SK-N-SH treated with all-trans-retinoic acid at 6 μM for 48 hours (cell line): ENCODE results near the gene MIER1.

Experiments used
- ARNTL ChIP-seq: fragments of 450-650 bp; formaldehyde crosslinking; IDR thresholded peaks from 2 replicates; pipeline ENCODE4 v1.5.0; 2020; ENCODE audit warnings: low read depth, mild to moderate bottlenecking, moderate library complexity, borderline replicate concordance
- BACH2 ChIP-seq: fragments of 250-450 bp; sonication (Bioruptor Pico); IDR thresholded peaks from 2 replicates; pipeline ENCODE4 v1.9.0; 2021; ENCODE audit warnings: mild to moderate bottlenecking, borderline replicate concordance
- GLIS3 ChIP-seq: fragments of 250-450 bp; sonication (Bioruptor Pico); IDR thresholded peaks from 2 replicates; pipeline ENCODE4 v1.5.0; 2020; ENCODE audit warnings: mild to moderate bottlenecking, moderate library complexity
- RARB ChIP-seq: fragments of 250-450 bp; sonication (Bioruptor Pico); IDR thresholded peaks from 2 replicates; pipeline ENCODE4 v1.8.0; 2021; ENCODE audit warnings: mild to moderate bottlenecking, moderate library complexity
- TF ChIP-seq, protein P1 (sequence below): fragments of 250-450 bp; sonication (Bioruptor Pico); IDR thresholded peaks from 2 replicates; pipeline ENCODE4 v1.5.0; 2020; ENCODE audit warnings: mild to moderate bottlenecking, moderate library complexity

DNA sequence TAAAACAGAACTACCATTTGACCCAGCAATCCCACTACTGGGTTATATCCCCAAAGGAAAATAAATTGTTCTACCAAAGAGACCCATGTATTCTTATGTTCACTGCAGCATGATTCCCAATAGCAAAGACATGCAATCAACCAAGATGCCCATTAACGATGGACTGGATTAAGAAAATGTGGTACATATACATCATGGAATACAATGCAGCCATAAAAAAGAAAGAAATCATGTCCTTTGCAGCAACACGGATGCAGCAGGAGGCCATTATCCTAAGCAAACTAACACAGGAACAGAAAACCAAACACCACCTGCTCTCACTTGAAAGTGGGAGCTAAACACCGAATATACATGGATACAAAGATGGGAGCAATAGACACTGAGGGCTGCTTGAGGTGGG lies 85.0 kb downstream of the MIER1 start:
- no peak for TF ChIP-seq GLIS3 (CRISPR knock-in tag)
- TF ChIP-seq, protein P1, sequence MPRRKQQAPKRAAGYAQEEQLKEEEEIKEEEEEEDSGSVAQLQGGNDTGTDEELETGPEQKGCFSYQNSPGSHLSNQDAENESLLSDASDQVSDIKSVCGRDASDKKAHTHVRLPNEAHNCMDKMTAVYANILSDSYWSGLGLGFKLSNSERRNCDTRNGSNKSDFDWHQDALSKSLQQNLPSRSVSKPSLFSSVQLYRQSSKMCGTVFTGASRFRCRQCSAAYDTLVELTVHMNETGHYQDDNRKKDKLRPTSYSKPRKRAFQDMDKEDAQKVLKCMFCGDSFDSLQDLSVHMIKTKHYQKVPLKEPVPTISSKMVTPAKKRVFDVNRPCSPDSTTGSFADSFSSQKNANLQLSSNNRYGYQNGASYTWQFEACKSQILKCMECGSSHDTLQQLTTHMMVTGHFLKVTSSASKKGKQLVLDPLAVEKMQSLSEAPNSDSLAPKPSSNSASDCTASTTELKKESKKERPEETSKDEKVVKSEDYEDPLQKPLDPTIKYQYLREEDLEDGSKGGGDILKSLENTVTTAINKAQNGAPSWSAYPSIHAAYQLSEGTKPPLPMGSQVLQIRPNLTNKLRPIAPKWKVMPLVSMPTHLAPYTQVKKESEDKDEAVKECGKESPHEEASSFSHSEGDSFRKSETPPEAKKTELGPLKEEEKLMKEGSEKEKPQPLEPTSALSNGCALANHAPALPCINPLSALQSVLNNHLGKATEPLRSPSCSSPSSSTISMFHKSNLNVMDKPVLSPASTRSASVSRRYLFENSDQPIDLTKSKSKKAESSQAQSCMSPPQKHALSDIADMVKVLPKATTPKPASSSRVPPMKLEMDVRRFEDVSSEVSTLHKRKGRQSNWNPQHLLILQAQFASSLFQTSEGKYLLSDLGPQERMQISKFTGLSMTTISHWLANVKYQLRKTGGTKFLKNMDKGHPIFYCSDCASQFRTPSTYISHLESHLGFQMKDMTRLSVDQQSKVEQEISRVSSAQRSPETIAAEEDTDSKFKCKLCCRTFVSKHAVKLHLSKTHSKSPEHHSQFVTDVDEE (CRISPR knock-in tag), result no peak
- no peak for TF ChIP-seq RARB (CRISPR knock-in tag)
- TF ChIP-seq ARNTL (CRISPR knock-in tag), result no peak
- no peak for TF ChIP-seq BACH2 (CRISPR knock-in tag)
